Measurements from ENCODE around the gene COX20.

GRCh38 chr1:244810221-244810620 lies 25.2 kb upstream of the COX20 start:
- no peak for TF ChIP-seq CTCF (IDR thresholded peaks at IDR 0.05)
- no peak for TF ChIP-seq POLR2AphosphoS5 (IDR thresholded peaks at IDR 0.05; ENCODE audit: low read depth, low read length)
- TF ChIP-seq SIN3A (IDR thresholded peaks at IDR 0.05; ENCODE audit: borderline replicate concordance, insufficient read depth, low read depth, low read length) = no peak
- TF ChIP-seq REST (IDR thresholded peaks at IDR 0.05; ENCODE audit: insufficient read depth in 1 of 2, low read depth in 2 of 2, low read length in 1 of 2) = no peak

Measured in Panc1 (cell line).